Hypothalamus (tissue), 51 donors: ENCODE results near the gene AK8.
"Not testable (repeated sequence)": the region's sequence is repeated elsewhere in the genome, so short reads cannot be mapped to it uniquely, and the experiment has no call there.

Experiments
- DNase-seq, 51 donors: peaks; one replicate each; lab custom pipeline; 2025; lab: John Stamatoyannopoulos, UW

The AK8 gene

DNA sequence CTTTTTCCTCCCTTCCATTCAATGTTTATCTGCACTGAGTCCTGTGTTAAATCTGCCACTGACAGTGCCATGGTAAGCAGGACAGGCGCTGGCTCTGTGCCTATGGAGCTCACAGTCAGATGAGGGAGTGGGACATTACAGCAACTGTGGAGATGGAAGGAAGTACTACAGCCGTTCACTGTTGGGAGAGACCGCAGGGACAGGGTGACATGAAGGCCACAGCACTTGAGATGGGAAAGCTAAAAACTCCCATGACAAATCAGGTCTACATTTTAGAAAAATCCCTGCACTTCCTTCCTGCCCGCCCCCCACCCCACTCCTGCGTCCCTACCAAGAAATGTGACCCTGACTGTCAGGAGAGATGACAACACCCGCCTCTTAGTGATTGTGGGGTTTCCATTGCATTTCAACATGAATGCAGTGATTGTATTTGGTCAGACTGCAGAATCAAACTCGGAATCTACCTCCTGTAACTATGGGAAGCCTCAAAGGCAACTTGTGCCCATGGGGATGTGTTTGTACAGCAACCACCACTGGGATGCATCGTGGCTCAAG, 151.4 kb downstream of the AK8 start:
- DNase-seq = no peak

DNA sequence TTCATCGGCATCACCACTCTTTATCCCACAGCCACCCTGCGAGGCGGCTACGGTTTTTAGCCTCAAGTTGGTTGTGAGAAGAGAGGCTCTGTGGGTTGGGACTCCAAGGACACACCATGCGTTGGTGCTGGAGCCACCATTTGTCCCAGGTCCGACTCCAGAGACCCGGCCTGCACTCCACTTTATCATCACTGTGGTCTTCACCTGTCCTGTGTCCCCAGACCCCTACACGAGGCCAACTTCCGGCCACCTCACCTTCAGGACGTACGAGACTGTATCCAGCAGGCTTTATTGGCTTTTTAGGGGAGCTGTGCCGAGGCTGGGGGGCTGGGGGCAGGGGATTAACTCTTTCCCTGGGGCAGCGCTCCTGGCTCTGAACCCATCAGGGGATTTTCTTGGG, 152.8 kb downstream of the AK8 start:
- DNase-seq = no peak

GRCh38 chr9:132723809-132724208, 154.3 kb downstream of the AK8 start:
- DNase-seq = no peak

GRCh38 chr9:132722564-132723065, 155.5 kb downstream of the AK8 start:
- DNase-seq = no peak

GRCh38 chr9:132721661-132722060, 156.4 kb downstream of the AK8 start:
- no peak for DNase-seq

GRCh38 chr9:132718381-132718928, 159.6 kb downstream of the AK8 start:
- DNase-seq = not testable (repeated sequence)

DNA sequence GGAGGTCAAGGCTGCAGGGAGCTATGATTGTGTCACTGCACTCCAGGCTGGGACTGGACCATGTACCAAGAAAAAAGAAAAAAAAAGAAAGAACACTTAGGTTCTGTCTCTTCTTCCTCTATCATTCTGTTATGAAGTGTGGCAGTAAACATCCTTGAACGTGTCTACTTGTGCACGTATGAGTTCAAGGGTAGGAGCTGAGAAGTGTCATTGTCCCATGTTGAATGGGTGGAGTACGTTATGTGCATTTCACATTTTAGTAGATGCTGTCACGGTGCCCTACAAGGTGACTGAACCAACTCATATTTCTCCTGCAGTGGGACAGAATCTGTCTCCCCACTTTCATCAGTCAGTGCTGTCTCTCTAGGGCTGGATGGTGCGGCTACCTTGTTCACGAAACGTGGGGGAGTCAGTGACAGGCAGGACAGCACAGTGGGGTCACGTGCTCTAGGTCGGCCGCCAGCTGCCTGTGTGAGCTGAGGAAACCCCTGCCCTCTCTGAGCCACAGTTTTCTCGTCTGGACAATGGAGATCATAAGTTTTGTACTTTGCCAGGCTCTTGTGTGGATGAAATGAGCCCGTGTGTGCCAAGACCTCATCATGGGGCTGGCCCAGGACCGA, 160.6 kb downstream of the AK8 start:
- no peak for DNase-seq

GRCh38 chr9:132716007-132716406, 162.1 kb downstream of the AK8 start:
- DNase-seq = no peak

DNA sequence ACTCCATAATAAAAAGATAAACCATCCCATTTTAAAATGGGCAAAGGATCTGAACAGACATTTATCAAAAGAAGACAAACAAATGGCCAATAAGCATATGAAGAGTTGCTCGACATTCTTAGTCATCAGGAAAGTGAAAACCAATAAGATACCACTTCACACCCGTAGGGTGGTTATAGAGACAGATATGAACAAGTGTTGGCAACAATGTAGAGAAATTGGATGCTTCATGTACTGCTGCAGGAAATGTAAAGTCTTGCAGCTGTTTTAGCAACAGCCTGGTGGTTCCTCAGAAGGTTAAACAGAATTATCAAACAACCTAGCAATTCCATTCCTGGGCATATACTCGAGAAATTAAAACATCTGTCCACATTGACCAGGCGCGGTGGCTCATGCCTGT, 165.3 kb downstream of the AK8 start:
- DNase-seq = no peak

DNA sequence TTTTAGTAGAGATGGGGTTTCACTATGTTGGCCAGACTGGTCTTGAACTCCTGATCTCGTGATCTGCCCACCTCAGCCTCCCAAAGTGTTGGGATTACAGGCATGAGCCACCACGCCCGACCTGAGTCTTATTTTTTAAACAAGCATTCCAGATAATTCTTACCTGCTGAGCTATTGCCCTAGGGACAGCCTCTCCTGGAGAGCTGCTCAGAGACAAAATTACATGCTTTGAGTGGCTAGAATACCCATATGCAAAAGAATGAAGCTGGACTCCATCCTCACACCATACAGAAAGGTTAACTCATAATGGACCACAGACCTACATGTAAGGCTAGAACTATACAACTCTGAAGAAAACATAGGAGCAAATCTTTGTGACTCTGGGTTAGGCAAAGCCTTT, 166.2 kb downstream of the AK8 start:
- DNase-seq = no peak

GRCh38 chr9:132711152-132711551, 166.9 kb downstream of the AK8 start:
- DNase-seq = not testable (repeated sequence)

GRCh38 chr9:132710333-132710732, 167.8 kb downstream of the AK8 start:
- no peak for DNase-seq

GRCh38 chr9:132708769-132709430, 169.2 kb downstream of the AK8 start:
- no peak for DNase-seq

GRCh38 chr9:132708239-132708638, 169.8 kb downstream of the AK8 start:
- DNase-seq = no peak

DNA sequence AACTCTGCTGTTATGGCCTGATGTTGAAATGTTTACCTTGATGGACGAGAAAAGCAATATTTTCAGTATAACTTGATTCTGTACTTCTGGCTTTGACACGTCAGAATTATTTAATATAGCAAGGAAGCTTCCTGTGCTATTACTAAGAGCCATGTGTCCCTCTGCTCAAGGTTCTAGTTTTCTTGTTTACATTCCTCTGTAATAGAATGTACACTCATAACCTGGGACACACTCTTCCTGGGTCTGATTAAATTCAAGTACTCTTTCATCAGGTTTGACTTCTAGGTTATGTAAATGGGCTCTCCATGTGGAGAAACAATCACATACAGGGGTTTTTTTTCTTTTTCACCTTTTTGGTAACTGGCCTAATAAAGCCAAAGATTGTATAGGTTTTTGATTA, 174.7 kb downstream of the AK8 start:
- DNase-seq = no peak

DNA sequence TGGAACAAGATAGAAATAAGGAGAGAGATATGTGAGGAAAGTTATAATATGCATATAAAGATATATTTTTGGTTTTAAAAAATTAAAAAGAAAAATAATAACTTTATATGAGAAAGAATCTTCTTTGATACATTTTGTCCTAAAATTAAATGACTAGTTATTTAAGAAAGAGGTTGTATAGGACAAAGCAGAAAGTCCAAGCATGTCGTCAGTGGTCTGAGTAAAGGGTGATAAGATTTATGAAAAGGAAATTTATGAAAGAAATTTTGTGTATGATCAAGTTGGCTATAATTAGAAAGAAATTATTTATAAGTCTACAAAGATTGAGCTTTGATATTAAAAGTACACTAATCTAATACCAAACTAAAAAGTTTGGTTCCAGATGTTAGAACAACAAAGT, 175.8 kb downstream of the AK8 start:
- no peak for DNase-seq

GRCh38 chr9:132699956-132700355, 178.1 kb downstream of the AK8 start:
- no peak for DNase-seq

DNA sequence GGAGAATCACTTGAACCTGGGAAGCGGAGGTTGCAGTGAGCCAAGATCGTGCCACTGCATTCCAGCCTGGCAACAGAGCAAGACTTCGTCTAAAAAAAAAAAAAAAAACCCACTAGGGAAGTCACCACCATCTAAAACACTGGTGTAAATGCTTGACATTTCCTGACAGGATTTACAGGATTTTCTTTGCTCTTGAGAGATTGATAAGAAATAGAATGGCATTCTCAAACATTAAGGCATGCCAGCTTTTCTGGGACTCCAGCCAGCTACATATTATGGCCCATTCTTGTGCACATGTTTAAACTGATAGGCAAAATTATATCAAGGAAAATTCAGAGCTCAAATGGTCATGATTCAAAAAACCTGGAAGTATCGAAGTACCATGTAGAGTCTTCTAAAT, 179.1 kb downstream of the AK8 start:
- DNase-seq = no peak

DNA sequence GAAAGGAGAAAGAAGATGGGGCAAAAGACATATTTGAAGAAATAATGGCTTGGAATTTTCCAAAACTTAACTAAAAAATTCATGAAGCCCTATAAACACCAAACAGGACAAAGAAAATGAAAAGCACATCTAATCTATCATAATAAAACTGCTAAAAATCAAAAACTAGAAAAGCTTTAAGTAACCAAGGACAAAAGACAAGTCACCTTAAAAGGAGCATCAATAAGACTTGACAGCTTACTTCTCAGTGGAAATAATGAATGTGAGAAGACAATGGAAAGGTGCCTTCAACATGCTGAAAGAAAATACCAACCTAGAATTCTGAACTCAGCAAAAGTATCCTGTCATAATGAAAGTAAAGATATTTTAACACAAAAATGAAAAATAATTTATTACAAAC, 180.9 kb downstream of the AK8 start:
- DNase-seq = no peak

DNA sequence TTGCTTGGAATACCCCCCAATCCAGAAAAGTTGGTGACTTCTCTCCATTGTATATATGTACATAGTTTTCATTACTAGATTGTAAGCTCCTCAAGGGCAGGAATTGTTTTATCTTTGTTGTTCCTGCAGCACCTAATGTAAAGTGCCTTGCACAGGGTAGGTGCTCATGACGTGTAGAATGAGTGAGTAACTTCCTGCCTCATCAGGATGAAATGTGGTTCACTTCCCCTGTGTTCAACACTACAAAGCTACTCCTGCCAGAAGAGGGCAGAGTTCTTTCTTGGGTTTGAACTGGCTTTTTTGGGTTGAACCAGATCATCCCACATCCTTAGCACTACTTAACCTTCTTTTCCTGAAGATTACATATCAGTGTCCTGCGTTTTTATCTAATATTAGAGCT, 183.9 kb downstream of the AK8 start:
- no peak for DNase-seq

- DNase-seq = no peak
Observed at GRCh38 chr9:132690696-132691095, 187.4 kb downstream of the AK8 start.

- no peak for DNase-seq
Observed at GRCh38 chr9:132683873-132684272, 194.2 kb downstream of the AK8 start.
